Activated naive CD4-positive, alpha-beta T cell (primary cell): Measurements from ENCODE around the gene RASGEF1C.

ENCODE experiments used
- DNase-seq, 4 experiments: peaks; one replicate each; lab custom pipeline; 2025; lab: John Stamatoyannopoulos, UW

Gene RASGEF1C

DNA sequence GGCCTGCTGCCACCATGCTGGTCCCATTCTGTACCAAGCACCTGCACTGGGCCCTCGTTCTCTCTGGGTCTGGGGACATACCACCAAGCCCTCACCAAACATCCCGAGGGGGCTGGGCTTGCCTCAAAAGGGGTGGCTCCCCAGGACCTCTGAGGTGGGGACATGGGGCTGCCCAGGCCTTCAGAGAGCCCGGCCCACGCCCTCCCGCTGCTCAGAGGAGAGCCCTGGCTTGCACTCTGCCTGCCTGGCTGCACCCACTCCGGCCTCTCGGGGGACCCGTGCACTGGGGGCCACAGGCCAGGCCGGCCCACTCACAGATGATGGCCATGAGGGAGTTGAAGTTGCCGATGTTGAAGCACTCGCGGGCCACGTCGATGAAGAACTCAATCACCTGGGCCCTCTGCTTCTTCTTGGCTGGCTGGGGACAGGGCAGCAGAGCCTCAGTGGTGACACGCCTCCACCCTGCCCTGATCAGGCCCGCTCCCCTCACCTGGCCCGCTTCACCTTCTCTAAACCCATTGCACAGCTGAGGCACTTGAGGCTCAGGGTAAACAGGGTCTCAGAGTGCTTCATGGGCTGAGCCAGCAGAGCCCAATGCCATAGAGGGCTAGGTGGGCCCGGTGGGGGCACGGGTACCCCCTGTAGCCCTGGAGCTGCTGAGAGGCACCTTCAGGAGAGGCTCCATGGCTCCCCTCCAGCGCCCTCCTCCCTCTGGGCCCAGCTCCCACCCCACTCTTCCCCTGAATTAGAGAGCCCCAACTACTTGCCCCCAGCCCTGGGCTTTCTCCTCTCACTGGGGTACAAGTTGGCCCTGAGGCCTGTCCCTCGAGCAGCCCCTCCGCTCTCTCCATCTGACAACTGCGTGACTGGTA lies 89.7 kb downstream of the RASGEF1C start:
- no peak for DNase-seq

DNA sequence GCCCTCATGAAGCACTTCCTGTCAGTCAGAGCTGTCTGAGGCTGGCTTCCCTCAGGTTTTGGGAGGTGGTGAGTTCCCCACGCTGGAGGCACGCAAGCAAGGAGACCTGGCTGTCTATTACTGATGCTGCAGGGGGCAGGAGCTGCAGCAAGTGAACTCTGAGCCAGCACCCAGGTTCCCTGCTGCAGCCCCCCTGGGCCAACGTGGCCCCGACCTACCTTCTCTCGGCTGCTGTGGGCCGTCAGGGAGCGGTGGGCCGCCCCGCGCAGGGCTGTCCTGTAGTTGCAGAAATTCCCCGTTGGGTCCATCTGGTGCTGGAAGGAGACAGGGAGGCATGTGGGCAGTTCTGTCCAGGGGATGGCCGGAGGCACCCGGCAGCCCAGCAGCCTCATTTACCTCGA lies 90.6 kb downstream of the RASGEF1C start:
- DNase-seq, result no peak

DNA sequence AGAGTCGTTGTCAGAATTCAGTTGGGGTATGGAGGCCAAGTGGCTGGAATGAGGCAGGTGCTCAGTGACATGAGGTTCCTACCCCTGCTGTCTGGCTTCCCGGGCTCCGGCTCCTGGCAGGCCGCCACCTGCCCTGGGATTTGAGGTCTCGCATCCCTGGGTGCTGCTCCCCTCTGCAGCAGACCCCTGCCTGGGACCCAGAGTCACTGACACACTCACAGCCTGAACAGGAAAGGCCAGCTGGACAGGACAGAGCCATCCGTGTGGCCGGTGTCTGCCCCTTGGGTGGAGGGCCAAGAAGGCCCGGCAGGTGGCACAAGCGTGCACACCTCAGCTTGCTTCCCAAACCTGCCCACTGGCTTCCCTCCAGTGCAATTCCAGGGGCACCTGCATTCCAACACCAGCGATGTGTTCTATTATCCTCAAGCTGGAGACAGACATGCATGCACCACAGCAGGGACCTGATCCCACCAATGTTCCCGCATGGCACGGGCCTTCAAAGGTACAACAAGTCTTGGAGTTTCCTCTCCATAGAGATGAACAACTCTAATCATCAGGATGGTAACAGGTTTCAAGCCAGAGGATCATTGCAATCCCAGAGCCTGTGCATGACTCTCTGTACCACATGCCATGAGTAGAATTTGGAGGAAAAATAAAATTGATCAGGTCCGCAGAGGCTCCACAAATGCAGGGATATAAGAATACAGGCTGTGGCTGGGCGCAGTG lies 91.8 kb downstream of the RASGEF1C start:
- no peak for DNase-seq

DNA sequence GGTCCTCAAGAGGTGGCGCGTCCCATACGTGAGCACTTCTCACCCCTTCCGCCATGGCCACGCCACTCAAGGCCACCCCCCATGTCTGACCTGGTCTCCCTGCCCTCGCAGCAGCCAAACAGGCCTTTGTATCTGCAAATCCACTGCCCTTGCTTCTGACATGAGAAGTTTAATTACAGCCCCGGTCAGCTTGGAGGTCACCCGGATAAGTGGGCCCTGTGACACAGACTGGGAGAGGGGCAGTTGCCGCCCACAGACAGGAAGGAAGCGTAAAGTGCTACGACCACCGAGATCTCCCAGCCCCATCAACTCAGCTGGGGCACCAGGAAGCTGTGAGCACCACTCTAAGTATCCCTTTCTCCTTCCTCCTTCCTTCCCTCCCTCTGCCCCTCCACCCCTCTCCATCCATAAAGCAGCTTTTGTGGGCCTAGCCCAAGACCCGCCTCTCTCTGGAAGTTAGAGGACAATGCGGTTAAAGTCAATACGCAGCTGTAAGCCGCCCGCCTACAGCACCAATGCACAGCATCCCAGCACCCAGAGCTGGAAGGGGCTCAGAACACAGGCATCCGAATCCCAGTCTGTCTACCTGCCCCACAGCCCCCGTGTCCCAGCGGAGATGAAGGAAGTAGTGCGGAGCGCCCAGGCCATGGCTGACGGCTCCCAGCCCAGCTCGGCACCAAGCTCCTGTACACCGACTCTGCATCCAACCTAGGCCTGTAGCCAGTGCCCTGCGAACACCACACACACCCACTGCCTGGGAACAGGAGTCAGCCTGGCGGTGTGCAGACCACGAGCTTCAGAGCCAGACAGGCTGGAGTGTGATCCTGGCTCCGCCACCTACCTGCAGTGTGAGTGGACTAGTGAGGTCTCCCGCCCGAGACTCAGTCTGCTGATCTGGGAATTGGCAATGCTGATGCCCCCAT lies 92.7 kb downstream of the RASGEF1C start:
- DNase-seq, result no peak

DNA sequence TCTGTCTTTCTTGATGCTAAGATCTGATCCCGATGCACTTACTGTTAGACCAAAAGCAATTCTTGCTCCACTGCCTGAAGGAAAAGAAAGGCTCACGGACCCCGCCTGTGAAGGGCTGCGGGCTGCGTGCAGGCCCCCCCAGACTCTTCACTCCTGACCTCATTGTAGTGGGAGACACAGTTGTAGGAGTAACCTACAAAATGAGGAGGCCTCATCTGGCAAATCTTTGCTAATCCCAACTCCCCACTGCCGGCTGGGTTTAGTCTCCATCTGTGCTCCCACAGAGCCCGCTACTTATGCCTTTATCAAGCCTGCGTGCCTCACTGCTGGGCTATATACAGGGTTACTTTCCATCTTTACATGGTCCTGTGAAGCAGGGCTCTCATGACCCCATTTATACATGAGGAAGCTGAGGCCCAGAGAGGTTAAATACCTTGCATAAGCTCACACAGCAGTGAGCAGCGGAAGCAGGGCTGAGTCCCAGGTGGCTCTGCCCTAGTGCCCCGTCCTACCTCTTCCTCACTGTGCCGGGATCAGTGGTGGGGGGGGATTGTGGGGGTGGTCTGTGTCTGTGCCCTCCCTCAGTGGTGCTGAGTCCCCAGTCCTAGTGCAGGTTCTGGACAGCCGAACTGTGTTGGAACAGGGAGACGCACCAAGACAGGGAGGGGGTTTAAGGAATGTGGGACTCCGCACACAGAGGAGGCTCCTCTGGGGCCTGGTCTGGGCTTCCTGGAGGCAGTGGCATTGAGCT lies 93.5 kb downstream of the RASGEF1C start:
- DNase-seq, result no peak

DNA sequence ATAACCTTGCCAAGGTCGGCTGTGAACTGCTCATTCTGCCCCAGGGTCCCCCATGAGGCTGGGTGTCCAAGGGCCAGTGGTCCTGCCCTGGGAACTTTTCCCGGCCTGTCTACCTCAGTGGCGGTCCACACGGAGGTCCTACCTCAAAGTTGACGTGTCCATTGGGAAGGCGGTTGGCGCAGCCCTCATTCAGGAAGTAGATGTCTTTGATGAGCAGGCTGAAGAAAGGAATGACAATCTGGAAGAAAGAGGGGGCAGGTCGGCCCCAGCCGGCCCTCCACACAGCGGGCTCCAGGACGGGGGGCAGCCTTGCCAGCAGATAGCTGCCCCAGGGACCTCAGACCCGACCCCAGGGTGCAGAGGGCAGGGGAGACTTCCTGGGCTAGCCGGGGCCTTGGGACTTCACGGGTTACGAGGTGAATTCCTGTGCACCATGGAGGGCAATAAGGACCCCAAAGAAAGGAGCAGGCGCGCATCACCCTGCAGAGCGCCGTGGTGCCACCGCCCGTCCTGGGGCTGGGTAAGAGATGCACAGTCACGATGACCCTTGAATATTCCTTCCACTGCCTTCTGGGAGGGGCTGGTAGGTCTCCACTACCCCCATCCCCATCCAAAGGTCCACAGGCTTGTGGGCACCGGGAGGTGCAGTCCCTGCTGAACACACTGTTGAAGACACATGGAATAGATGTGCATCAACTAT lies 94.6 kb downstream of the RASGEF1C start:
- DNase-seq, result no peak

DNA sequence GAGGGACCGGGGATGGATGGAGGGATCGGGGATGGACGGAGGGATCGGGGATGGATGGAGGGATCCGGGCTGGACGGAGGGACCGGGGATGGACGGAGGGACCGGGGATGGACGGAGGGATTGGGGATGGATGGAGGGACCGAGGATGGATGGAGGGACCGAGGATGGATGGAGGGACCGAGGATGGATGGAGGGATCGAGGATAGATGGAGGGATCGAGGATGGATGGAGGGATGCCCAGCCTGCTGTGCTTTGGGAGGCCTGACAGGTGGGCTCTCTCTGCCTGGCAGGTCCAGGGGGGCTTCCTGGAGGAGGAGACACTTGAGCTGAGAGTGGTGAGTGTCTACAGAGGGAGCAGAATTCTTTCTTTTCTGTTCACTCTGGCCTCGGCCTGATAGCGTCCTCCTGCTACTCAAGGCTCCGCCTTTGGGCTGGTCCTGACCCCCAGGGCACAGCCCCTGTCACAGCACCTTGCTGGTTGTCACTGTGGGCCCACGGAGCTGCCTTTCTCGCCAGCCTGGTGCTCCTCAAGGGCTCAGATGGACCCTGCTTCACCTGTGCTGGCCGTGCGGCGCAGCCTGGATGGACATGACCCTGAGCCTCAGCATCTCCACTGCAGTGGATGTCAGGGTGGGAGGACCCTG lies 95.2 kb downstream of the RASGEF1C start:
- DNase-seq, result no peak

DNA sequence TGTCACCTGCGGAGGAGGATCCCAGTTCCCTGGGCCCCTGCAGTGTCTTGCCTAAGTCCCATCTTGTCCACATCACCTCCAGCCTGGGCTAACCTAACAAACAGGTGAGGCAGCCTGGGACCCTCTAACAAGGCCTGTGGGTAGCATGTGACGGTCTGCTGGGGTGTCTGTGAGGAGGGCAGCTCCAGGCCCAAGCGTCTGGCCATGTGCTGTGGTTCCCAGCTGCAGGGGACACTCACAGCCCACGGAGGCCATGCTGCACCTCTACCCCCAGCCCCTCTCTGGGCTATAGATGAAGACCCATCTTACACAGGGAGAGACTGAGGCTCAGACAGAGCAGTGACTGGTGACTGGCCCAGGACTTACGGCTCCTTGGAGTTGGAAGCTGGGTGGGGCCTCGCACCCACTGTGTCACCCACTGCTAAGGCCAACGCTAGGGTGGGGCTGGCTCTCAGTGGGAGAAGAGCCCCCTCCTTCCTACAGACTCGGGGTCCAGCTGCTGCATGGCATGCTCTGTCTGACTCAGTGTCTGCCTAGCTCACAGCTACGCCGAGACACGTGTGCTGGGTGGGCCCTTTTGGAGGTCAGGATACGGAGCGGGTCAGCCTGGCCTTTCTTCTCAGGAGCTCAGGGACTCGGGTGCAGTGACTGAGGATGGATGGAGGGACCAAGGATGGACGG lies 96.7 kb downstream of the RASGEF1C start:
- no peak for DNase-seq

DNA sequence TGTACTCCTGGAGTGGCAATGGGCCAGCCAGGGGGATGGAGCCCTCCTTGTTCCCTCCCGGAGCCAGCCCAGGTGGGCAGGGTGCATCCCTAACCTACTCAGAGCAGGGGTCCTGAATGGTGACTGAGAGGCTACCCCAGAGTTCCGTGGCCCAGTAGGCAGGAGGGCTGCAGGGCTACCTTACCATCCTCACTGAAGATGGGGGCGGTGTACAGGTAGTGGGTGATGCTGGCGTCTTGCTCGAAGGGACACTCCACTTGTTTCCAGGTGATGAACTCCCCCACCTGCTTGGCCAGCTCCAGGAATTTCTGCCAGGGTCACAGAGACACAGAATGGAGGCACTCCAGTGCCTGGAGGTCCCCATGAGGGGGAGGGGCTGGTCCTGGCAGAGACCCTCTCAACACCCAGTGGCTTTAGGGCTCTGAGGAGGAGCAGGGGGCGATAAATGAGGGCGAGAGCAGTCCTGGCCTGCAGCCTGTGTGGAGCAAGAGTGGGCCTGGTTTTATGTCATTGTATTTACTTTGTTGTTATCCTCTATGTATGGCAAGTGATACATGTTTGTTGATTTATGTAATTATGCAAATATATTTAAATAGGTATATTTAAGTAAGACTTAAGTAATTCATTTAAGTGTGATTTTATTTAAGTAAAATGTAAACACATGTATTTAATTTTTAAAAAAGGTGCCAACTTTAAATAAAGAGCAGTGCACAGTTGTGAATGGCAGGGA lies 97.6 kb downstream of the RASGEF1C start:
- no peak for DNase-seq

DNA sequence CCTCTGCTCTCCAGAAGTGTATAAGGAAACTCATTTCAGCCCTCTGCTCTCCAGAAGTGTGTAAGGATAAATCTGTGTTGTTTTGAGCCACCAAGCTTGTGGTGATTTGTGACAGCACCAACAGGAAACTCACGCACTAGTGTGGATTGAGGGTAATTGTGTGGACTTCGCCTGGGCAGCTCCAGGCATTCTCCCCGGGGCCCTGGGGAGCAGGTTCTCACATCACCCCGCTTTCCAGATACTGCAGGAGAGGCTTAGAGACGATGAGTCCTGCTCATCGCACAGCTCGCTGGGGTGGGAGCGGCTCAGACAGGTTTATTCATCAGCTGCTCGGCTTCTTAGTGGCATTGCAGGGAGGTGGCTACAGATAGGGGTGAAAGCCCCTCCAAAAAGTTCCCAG lies 99.1 kb downstream of the RASGEF1C start:
- no peak for DNase-seq

DNA sequence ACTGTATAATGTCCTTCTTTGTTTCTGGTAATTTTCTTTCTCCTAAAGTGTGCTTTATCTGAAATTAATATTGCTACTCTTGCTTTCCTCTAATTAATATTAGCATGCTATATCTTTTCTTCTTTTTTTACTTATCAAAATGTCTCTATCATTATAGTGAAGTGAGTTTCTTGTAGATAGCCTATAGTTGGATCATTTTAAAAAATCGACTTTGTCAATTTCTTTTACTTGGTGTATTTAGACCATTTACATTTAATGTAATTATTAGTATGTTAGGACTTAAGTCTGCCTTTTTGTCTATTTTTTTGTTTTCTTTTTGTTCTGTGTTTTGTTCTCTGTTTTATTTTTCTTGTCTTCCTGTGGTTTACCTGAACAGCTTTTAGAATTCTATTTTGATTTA lies 102.0 kb downstream of the RASGEF1C start:
- no peak for DNase-seq

DNA sequence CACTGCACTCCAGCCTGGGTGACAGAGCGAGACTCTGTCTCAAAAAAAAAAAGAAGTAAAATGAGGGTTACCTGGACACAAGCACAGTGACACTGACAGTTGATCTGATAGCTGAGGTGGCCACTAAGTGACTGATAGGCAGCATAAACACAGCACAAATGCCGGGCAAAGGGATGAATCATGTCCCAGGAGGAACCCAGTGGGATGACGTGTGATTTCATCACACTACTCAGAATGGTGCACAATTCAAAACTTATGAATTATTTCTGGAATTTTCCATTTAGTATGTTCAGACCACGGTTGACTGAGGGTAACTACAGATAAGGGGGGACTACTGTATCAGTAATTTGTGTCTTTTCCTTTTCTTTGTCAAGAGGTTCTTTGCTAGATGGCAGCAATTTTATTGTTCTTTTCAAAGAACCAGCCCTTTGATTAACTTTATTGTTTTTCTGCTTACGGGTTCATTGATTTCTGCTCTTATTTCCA lies 103.1 kb downstream of the RASGEF1C start:
- no peak for DNase-seq

DNA sequence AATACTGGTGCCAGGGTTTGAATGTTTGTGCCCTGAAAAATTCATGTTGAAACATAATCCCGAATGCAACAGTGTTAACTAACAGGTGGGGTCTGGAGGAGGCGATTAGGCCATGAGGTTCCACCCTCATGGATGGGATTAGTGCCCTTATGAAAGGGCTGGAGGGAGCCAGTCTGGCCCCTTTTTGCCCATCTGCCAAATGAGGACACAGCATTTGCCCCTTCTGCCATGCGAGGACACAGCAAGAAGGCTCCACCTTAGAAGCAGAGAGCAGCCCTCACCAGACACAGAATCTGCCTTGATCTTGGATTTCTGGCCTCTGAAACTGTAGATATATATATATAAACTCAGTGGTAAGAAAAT lies 104.9 kb downstream of the RASGEF1C start:
- no peak for DNase-seq

DNA sequence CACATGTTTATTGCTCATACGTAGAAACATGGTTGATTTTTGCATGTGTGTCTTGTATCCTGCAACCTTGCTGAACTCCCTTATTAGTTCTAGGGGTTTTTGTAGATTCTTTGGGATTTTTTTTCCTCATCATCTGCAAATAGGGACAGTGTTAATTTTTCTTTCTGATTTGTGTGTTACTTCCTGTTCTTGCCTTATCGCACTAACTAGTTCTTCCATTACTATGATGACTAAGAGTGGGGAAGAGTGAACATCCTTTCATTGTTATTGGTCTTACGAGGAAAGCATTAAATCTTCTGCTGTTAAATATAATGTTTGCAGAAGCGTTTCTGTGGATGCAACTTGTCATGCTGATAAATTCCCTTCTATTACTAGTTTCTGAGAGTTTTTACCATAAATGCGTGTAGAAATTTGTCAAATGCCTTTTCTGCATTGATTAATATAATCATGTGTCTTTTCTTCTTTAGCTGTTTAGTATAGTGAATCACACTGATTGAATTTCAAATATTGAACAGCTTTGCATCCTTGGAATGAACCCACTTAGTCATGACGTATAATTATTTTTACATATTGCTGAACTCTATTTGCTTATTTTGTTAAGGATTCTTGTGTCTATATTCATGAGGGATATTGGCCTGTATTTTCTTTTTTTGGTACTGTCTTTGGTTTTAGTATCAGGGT lies 105.4 kb downstream of the RASGEF1C start:
- DNase-seq, result no peak

DNA sequence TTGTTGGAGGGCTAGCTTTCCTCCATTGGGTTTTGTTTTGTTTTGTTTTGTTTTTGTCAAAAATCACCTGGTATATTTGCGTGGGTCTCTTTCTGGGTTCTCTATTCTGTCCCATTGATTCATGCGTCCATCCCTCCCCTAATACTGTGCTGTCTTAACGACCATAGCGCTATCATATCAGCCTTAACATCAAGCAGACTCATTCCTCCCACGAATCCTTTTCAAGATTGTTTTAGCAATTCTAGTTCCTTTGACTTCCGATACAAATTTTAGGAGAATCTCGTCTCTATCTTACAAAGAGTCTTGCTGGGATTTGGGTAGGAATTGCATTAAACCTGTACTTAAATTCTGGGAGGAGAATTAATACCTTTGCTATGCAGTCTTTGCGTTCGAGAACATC lies 106.4 kb downstream of the RASGEF1C start:
- DNase-seq, result no peak

DNA sequence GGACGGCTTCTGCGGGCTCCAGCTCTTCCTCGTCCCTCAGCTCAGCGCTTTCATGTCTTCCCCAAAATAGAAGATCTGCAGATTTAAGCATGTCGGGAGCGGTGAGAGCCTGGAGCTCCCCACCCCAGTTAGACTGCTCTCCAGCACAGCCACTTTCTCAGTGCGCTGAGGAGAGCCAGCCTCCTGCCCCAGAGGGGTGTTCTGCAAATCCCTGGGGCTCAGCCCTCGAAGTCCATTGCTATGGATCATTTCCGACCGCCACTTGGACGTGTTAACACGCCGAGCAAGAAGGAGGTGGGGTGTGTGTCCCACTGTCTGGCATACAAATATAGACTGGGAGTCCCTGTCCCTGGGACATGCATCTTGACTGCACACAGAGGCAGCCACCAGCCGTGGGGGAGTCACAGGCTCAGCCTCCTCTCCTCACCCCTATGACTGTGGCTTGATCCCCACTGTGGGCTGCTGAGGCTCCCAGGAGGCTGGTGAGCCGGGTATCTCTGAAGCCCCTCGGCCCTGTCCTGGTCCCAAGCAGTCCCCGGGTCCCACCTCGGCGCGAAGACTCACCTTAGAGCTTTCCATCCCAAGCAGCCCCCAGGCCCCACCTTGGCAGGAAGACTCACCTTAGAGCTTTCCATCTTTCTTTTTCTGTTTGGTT lies 107.4 kb downstream of the RASGEF1C start:
- no peak for DNase-seq

DNA sequence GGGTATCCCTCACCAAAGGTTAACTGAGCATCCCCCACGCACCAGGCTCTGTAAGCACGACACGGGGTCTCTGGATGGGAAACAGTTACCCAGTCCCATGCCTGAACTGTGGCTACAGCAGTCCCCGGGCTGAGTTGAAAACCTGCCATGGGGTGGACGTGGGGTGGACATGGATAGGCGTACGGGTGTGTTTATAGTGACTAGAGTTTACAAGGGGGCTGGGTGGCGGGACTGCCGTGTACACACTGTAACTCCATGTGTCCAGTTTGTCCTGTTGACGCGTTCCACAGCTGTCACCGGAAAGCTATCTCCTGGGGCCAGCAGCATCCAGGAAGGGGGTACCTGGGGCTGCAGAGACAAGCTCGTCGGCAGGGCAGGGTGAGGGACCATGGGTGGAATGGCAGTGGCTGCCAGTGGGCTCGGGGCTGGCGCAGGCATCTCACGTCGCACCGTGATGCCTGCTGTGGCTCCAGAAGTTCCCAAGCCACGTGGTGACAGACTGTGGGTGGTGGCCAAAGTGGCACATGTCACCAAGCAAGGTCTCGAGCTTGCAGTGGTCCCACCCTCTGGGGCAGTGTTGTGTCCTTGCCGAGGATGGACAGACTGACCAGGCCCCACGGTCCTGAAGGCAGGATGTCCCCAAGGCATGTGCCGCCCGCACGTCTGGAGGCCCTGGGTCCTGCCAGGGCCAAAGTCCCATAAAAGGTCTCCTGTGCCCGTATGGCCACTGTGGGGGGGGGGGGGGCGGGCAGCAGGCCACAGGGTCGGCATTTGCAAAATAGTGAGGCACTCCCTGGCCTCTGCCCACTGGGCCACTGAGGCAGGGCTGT lies 108.2 kb downstream of the RASGEF1C start:
- DNase-seq, result no peak
